Panc1 (cell line): ENCODE measurements around the gene GPR173. TPM values are rescaled to one million over a fixed set of nuclear protein-coding genes. Genes with fewer than 3 reads are reported as not detected.
A peak's percentile ranks its signal among the peaks of the same experiment; 100 is the strongest.

Experiments
- ATAC-seq: fragments of 200-7000 bp; cut with Tn5 transposase; 2 replicates; pipeline ENCODE4 v1.9.1; 2020; ENCODE audit warnings: mild to moderate bottlenecking, moderate library complexity
- BruUV-seq: library from RNA; stranded (reverse); fragments of 400-500 nt; replicated peaks from 2 replicates; lab custom pipeline; 2021; lab: Mats Ljungman, UMichigan
- CTCF ChIA-PET: fragments of 300-600 bp; sonication (Branson Sonifier 250); formaldehyde crosslinking; loops from one replicate; lab custom pipeline; 2022; ENCODE audit warnings: antibody characterized with exemption; lab: Charles Lee
- POLR2A ChIA-PET: fragments of 300-600 bp; sonication (Branson Sonifier 250); formaldehyde crosslinking; loops from one replicate; lab custom pipeline; 2022; ENCODE audit warnings: antibody characterized with exemption; lab: Charles Lee
- DNase-seq: peaks from one replicate; pipeline ENCODE4 v3.0.0-alpha.2; 2010; ENCODE audit warnings: low read depth, low spot score
- H3K27ac ChIP-seq: 2 replicates; pipeline ENCODE4 v1.5.1; 2011; ENCODE audit warnings: mild to moderate bottlenecking, low read length, inconsistent platforms
- H3K27me3 ChIP-seq: fragments of 200-500 bp; sonication (Bioruptor generic); 2 replicates; pipeline ENCODE4 v1.6.0; 2014; ENCODE audit warnings: low read length, inconsistent platforms; ENCODE audit not compliant: control insufficient read depth, insufficient read depth
- H3K36me3 ChIP-seq: fragments of 200-500 bp; sonication (Bioruptor generic); 2 replicates; pipeline ENCODE4 v1.5.1; 2014; ENCODE audit warnings: inconsistent platforms, mild to moderate bottlenecking, low read length, moderate library complexity; ENCODE audit not compliant: control insufficient read depth, insufficient read depth
- H3K4me1 ChIP-seq: 2 replicates; pipeline ENCODE4 v1.5.1; 2011; ENCODE audit warnings: inconsistent platforms, mild to moderate bottlenecking, low read length, moderate library complexity; ENCODE audit not compliant: control insufficient read depth, insufficient read depth
- H3K4me3 ChIP-seq, 2 experiments: 2 replicates each; pipeline ENCODE4 v1.5.1; 2011 to 2012; ENCODE audit warnings: low read depth in 2 of 2, low read length in 2 of 2, mild to moderate bottlenecking in 2 of 2, inconsistent platforms in 1 of 2, moderate library complexity in 1 of 2
- H3K9me3 ChIP-seq: fragments of 200-500 bp; sonication (Bioruptor generic); 2 replicates; pipeline ENCODE4 v1.5.1; 2014; ENCODE audit warnings: low read depth, mild to moderate bottlenecking, inconsistent platforms, low read length, moderate library complexity; ENCODE audit not compliant: control insufficient read depth, insufficient read depth
- CTCF ChIP-seq: fragments of 450-650 bp; IDR thresholded peaks from 2 replicates; pipeline ENCODE4 v1.5.1; 2017; ENCODE audit warnings: mild to moderate bottlenecking
- POLR2AphosphoS5 ChIP-seq: IDR thresholded peaks from 2 replicates; pipeline ENCODE4 v1.6.1; 2012; ENCODE audit warnings: mild to moderate bottlenecking, low read depth, low read length, moderate library complexity
- SIN3A ChIP-seq: IDR thresholded peaks from 2 replicates; pipeline ENCODE4 v1.6.1; 2012; ENCODE audit warnings: low read depth, mild to moderate bottlenecking, low read length, moderate library complexity, borderline replicate concordance; ENCODE audit not compliant: insufficient read depth
- TCF7L2 ChIP-seq: IDR thresholded peaks from 2 replicates; pipeline ENCODE4 v1.6.1; 2011; ENCODE audit warnings: mild to moderate bottlenecking, low read depth, low read length, inconsistent platforms
- in situ Hi-C: cut with HindIII; loops from 2 replicates; pipeline ENCODE4 v1.10.0; 2016; ENCODE audit warnings: low sequenced_read_pairs, low pct_unique_long_range_greater_than_20kb
- intact Hi-C: fragments of 100-400 bp; cut with micrococcal nuclease; formaldehyde crosslinking; loops from one replicate; pipeline ENCODE4 v1.10.0; 2022; ENCODE audit not compliant: unreplicated experiment
- total RNA-seq: library from RNA; stranded (reverse); gene quantifications from one replicate; pipeline ENCODE4 v1.2.1, GENCODE V29; 2021; ENCODE audit not compliant: unreplicated experiment
- TF ChIP-seq, protein P1 (sequence below), 2 experiments: IDR thresholded peaks; 2 replicates each; pipeline ENCODE4 v1.6.1; 2011 to 2012; ENCODE audit warnings: low read depth in 2 of 2, control low read depth in 1 of 2, low read length in 1 of 2, mild to moderate bottlenecking in 1 of 2, moderate library complexity in 1 of 2; ENCODE audit not compliant: insufficient read depth in 1 of 2

The GPR173 gene
- total RNA-seq, 1 experiment from 2014 or later, result 0.13 TPM

GRCh38 chrX:53081925-53082772 lies 33.6 kb downstream of the GPR173 start, which contains the start of gene TSPYL2:
Gene TSPYL2, plus strand, starts transcription at chrX:53082367. Its CDS starts 132 bp downstream, at chrX:53082499.
- CTCF ChIA-PET, result interaction anchor here (0.6 kb wide), 3 partner anchors 9 to 1013 kb away, joined by 3 to 10 read pairs (median 3); no protein-coding TSS in a partner anchor
- Histone ChIP-seq H3K36me3 (no peaks in the 10 kb centered on the region), H3K27ac (peak within 1 kb of the TSS; percentile 69), H3K9me3 (no peaks in the 10 kb centered on the region), H3K4me3 (peak within 1 kb of the TSS; percentile 76 to 78), H3K4me1 (peaks cover 3% of the 10 kb centered on the region), H3K27me3 (no peaks in the 10 kb centered on the region)
- intact Hi-C loops (no loop called here), in situ Hi-C loops (no loop called here)
- ATAC-seq, result peak; percentile 95
- DNase-seq, result peak; percentile 81
- POLR2A ChIA-PET, result no interaction called here
- BruUV-seq, result no TSS peak
- TF ChIP-seq SIN3A (peak; percentile 31; the same call in 1 of the 2 replicates), CTCF (no peak), POLR2AphosphoS5 (peak; percentile 93)

- in situ Hi-C loops, result no loop called here
- ATAC-seq, result no peak
- H3K9me3 ChIP-seq, result no peaks in the 10 kb centered on the region
- ChIA-PET POLR2A (interaction anchor here (0.6 kb wide), 1 partner anchor 23 kb away, joined by 3 read pairs; no protein-coding TSS in a partner anchor), CTCF (no interaction called here)
- peak overlapping the region; percentile 69 for H3K27ac ChIP-seq
- no peak for DNase-seq
- peak overlapping the region; percentile 76 to 78 for H3K4me3 ChIP-seq
- peaks cover 7% of the 10 kb centered on the region for H3K4me1 ChIP-seq
- intact Hi-C loops, result no loop called here
- no peaks in the 10 kb centered on the region for H3K36me3 ChIP-seq
- no peak for TF ChIP-seq POLR2AphosphoS5
- TF ChIP-seq TCF7L2, result no peak
- no peak for TF ChIP-seq SIN3A
- TF ChIP-seq CTCF, result no peak
- TF ChIP-seq, protein P1, sequence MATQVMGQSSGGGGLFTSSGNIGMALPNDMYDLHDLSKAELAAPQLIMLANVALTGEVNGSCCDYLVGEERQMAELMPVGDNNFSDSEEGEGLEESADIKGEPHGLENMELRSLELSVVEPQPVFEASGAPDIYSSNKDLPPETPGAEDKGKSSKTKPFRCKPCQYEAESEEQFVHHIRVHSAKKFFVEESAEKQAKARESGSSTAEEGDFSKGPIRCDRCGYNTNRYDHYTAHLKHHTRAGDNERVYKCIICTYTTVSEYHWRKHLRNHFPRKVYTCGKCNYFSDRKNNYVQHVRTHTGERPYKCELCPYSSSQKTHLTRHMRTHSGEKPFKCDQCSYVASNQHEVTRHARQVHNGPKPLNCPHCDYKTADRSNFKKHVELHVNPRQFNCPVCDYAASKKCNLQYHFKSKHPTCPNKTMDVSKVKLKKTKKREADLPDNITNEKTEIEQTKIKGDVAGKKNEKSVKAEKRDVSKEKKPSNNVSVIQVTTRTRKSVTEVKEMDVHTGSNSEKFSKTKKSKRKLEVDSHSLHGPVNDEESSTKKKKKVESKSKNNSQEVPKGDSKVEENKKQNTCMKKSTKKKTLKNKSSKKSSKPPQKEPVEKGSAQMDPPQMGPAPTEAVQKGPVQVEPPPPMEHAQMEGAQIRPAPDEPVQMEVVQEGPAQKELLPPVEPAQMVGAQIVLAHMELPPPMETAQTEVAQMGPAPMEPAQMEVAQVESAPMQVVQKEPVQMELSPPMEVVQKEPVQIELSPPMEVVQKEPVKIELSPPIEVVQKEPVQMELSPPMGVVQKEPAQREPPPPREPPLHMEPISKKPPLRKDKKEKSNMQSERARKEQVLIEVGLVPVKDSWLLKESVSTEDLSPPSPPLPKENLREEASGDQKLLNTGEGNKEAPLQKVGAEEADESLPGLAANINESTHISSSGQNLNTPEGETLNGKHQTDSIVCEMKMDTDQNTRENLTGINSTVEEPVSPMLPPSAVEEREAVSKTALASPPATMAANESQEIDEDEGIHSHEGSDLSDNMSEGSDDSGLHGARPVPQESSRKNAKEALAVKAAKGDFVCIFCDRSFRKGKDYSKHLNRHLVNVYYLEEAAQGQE (IDR thresholded peaks at IDR 0.05; ENCODE audit: insufficient read depth in 1 of 2, low read depth in 2 of 2, low read length in 1 of 2), result no peak
- BruUV-seq, result no TSS peak
- H3K27me3 ChIP-seq, result no peaks in the 10 kb centered on the region
These were observed 34.4 kb downstream of the GPR173 start for GRCh38 chrX:53082773-53083616.
